ENCODE measurements around the gene ZBTB16. TPM values are rescaled to one million over a fixed set of nuclear protein-coding genes. Genes with fewer than 3 reads are reported as not detected.

ZBTB16 gene
- total RNA-seq, 1 donor: 23.3 TPM

GRCh38 chr11:114284914-114285313, 225.4 kb downstream of the ZBTB16 start:
- no peak overlapping the region for H3K4me3 ChIP-seq (ENCODE audit: low read length)
- H3K4me1 ChIP-seq (ENCODE audit: insufficient read depth, low read length): no peaks in the 10 kb centered on the region
- no peaks in the 10 kb centered on the region for H3K9me3 ChIP-seq (ENCODE audit: low read depth, low read length)
- H3K27me3 ChIP-seq (ENCODE audit: insufficient read depth, low read length): no peaks in the 10 kb centered on the region

GRCh38 chr11:114285599-114285998, 226.1 kb downstream of the ZBTB16 start:
- H3K4me3 ChIP-seq (ENCODE audit: low read length): no peak overlapping the region
- no peaks in the 10 kb centered on the region for H3K9me3 ChIP-seq (ENCODE audit: low read depth, low read length)
- no peaks in the 10 kb centered on the region for H3K27me3 ChIP-seq (ENCODE audit: insufficient read depth, low read length)
- no peaks in the 10 kb centered on the region for H3K4me1 ChIP-seq (ENCODE audit: insufficient read depth, low read length)

- H3K4me1 ChIP-seq (ENCODE audit: insufficient read depth, low read length): no peaks in the 10 kb centered on the region
- no peak overlapping the region for H3K4me3 ChIP-seq (ENCODE audit: low read length)
- no peaks in the 10 kb centered on the region for H3K27me3 ChIP-seq (ENCODE audit: insufficient read depth, low read length)
- no peaks in the 10 kb centered on the region for H3K9me3 ChIP-seq (ENCODE audit: low read depth, low read length)
Observed at GRCh38 chr11:114286229-114286628, 226.7 kb downstream of the ZBTB16 start.

- Histone ChIP-seq H3K4me3 (ENCODE audit: low read length) (no peak overlapping the region), H3K9me3 (ENCODE audit: low read depth, low read length) (no peaks in the 10 kb centered on the region), H3K4me1 (ENCODE audit: insufficient read depth, low read length) (no peaks in the 10 kb centered on the region), H3K27me3 (ENCODE audit: insufficient read depth, low read length) (no peaks in the 10 kb centered on the region)
Observed at GRCh38 chr11:114287154-114287553, 227.6 kb downstream of the ZBTB16 start.

- H3K9me3 ChIP-seq (ENCODE audit: low read depth, low read length): no peaks in the 10 kb centered on the region
- H3K27me3 ChIP-seq (ENCODE audit: insufficient read depth, low read length): no peaks in the 10 kb centered on the region
- H3K4me1 ChIP-seq (ENCODE audit: insufficient read depth, low read length): no peaks in the 10 kb centered on the region
- no peak overlapping the region for H3K4me3 ChIP-seq (ENCODE audit: low read length)
Observed at GRCh38 chr11:114288136-114288535, 228.6 kb downstream of the ZBTB16 start.

GRCh38 chr11:114289779-114290178, 230.3 kb downstream of the ZBTB16 start:
- Histone ChIP-seq H3K27me3 (ENCODE audit: insufficient read depth, low read length) (no peaks in the 10 kb centered on the region), H3K4me1 (ENCODE audit: insufficient read depth, low read length) (no peaks in the 10 kb centered on the region), H3K4me3 (ENCODE audit: low read length) (no peak overlapping the region), H3K9me3 (ENCODE audit: low read depth, low read length) (no peaks in the 10 kb centered on the region)

- Histone ChIP-seq H3K4me3 (ENCODE audit: low read length) (no peak overlapping the region), H3K4me1 (ENCODE audit: insufficient read depth, low read length) (no peaks in the 10 kb centered on the region), H3K27me3 (ENCODE audit: insufficient read depth, low read length) (no peaks in the 10 kb centered on the region), H3K9me3 (ENCODE audit: low read depth, low read length) (no peaks in the 10 kb centered on the region)
Observed at GRCh38 chr11:114290503-114291235, 231.2 kb downstream of the ZBTB16 start.

- H3K9me3 ChIP-seq (ENCODE audit: low read depth, low read length): no peaks in the 10 kb centered on the region
- no peak overlapping the region for H3K4me3 ChIP-seq (ENCODE audit: low read length)
- H3K27me3 ChIP-seq (ENCODE audit: insufficient read depth, low read length): no peaks in the 10 kb centered on the region
- H3K4me1 ChIP-seq (ENCODE audit: insufficient read depth, low read length): no peaks in the 10 kb centered on the region
Observed at GRCh38 chr11:114291381-114291780, 231.9 kb downstream of the ZBTB16 start.

GRCh38 chr11:114291842-114292680, 232.6 kb downstream of the ZBTB16 start:
- Histone ChIP-seq H3K27me3 (ENCODE audit: insufficient read depth, low read length) (no peaks in the 10 kb centered on the region), H3K9me3 (ENCODE audit: low read depth, low read length) (no peaks in the 10 kb centered on the region), H3K4me1 (ENCODE audit: insufficient read depth, low read length) (no peaks in the 10 kb centered on the region), H3K4me3 (ENCODE audit: low read length) (no peak overlapping the region)

- Histone ChIP-seq H3K4me1 (ENCODE audit: insufficient read depth, low read length) (no peaks in the 10 kb centered on the region), H3K9me3 (ENCODE audit: low read depth, low read length) (no peaks in the 10 kb centered on the region), H3K4me3 (ENCODE audit: low read length) (no peak overlapping the region), H3K27me3 (ENCODE audit: insufficient read depth, low read length) (no peaks in the 10 kb centered on the region)
Observed at GRCh38 chr11:114293201-114293711, 233.7 kb downstream of the ZBTB16 start.

GRCh38 chr11:114295676-114296604, 236.4 kb downstream of the ZBTB16 start, which contains the start of gene NNMT:
Gene NNMT, plus strand, starts transcription at chr11:114296399. Its CDS starts 158 bp downstream, at chr11:114296557.
- peaks cover under 1% of the 10 kb centered on the region for H3K9me3 ChIP-seq (ENCODE audit: low read depth, low read length)
- H3K4me1 ChIP-seq (ENCODE audit: insufficient read depth, low read length): no peaks in the 10 kb centered on the region
- H3K4me3 ChIP-seq (ENCODE audit: low read length): no peak within 1 kb of the TSS
- H3K27me3 ChIP-seq (ENCODE audit: insufficient read depth, low read length): no peaks in the 10 kb centered on the region

- no peaks in the 10 kb centered on the region for H3K4me1 ChIP-seq (ENCODE audit: insufficient read depth, low read length)
- H3K27me3 ChIP-seq (ENCODE audit: insufficient read depth, low read length): peaks cover 2% of the 10 kb centered on the region
- H3K9me3 ChIP-seq (ENCODE audit: low read depth, low read length): peaks cover 4% of the 10 kb centered on the region
- H3K4me3 ChIP-seq (ENCODE audit: low read length): no peak overlapping the region
Observed at GRCh38 chr11:114296605-114297372, 237.3 kb downstream of the ZBTB16 start.

GRCh38 chr11:114297806-114298709, 238.5 kb downstream of the ZBTB16 start:
- no peaks in the 10 kb centered on the region for H3K4me1 ChIP-seq (ENCODE audit: insufficient read depth, low read length)
- peaks cover 4% of the 10 kb centered on the region for H3K9me3 ChIP-seq (ENCODE audit: low read depth, low read length)
- H3K27me3 ChIP-seq (ENCODE audit: insufficient read depth, low read length): peaks cover 5% of the 10 kb centered on the region
- no peak overlapping the region for H3K4me3 ChIP-seq (ENCODE audit: low read length)
